ENCODE results near the gene TSKU.

DNA sequence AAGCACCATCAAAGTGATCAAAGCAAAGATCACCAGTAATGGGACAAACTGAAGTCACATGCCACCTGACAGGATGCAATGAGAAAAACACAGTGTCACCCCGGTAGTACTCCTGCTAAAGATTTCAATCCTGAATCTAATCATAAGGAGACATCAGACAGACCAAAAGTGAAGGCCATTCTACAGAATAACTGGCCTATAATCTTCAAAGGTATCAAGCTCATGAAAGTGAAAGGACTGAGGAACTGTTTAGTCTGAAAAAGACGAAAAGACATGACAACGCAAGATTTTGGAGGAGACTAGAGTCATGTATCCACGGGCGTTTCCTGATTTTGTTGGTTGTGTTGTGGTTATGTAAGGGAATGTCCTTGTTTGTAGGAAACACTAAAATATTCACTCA lies 42.4 kb upstream of the TSKU start:
- TF ChIP-seq YY1 (IDR thresholded peaks at IDR 0.05; ENCODE audit: insufficient read depth, insufficient read length), result no peak
- TF ChIP-seq ZNF274 (IDR thresholded peaks at IDR 0.05; ENCODE audit: low read depth, low read length), result no peak

Data from NT2/D1 (cell line).